SK-N-SH treated with all-trans-retinoic acid at 6 μM for 48 hours (cell line): ENCODE data around the gene AMER2.

Experiments used
- ARNTL ChIP-seq: fragments of 450-650 bp; formaldehyde crosslinking; IDR thresholded peaks from 2 replicates; pipeline ENCODE4 v1.5.0; 2020; ENCODE audit warnings: low read depth, mild to moderate bottlenecking, moderate library complexity, borderline replicate concordance
- CREB5 ChIP-seq: fragments of 250-450 bp; sonication (Bioruptor Pico); IDR thresholded peaks from 2 replicates; pipeline ENCODE4 v1.5.1; 2020; ENCODE audit warnings: low read depth, mild to moderate bottlenecking, moderate library complexity
- CSDC2 ChIP-seq: fragments of 250-450 bp; sonication (Bioruptor Pico); IDR thresholded peaks from 2 replicates; pipeline ENCODE4 v1.5.0; 2020; ENCODE audit warnings: mild to moderate bottlenecking, moderate library complexity
- PPARA ChIP-seq: fragments of 250-450 bp; sonication (Bioruptor Pico); IDR thresholded peaks from 2 replicates; pipeline ENCODE4 v1.5.0; 2020; ENCODE audit warnings: mild to moderate bottlenecking, borderline replicate concordance
- RARB ChIP-seq: fragments of 250-450 bp; sonication (Bioruptor Pico); IDR thresholded peaks from 2 replicates; pipeline ENCODE4 v1.8.0; 2021; ENCODE audit warnings: mild to moderate bottlenecking, moderate library complexity
- SNAI2 ChIP-seq: fragments of 250-450 bp; sonication (Bioruptor Pico); IDR thresholded peaks from 2 replicates; pipeline ENCODE4 v1.5.0; 2020; ENCODE audit warnings: mild to moderate bottlenecking, moderate library complexity
- TCF4 ChIP-seq: fragments of 250-450 bp; sonication (Bioruptor Pico); IDR thresholded peaks from 2 replicates; pipeline ENCODE4 v1.8.0; 2021; ENCODE audit warnings: mild to moderate bottlenecking, moderate library complexity, borderline replicate concordance
- TSHZ2 ChIP-seq: fragments of 250-450 bp; sonication (Bioruptor Pico); IDR thresholded peaks from 2 replicates; pipeline ENCODE4 v1.5.0; 2020; ENCODE audit warnings: mild to moderate bottlenecking, moderate library complexity
- ZFP3 ChIP-seq: fragments of 250-450 bp; sonication (Bioruptor Pico); IDR thresholded peaks from 2 replicates; pipeline ENCODE4 v1.5.0; 2020; ENCODE audit warnings: mild to moderate bottlenecking, moderate library complexity
- ZFP30 ChIP-seq: fragments of 450-650 bp; formaldehyde crosslinking; IDR thresholded peaks from 2 replicates; pipeline ENCODE4 v1.5.0; 2022; ENCODE audit warnings: mild to moderate bottlenecking, moderate library complexity
- ZNF565 ChIP-seq: fragments of 450-650 bp; formaldehyde crosslinking; conservative IDR thresholded peaks from 2 replicates; pipeline ENCODE4 v1.5.0; 2020; ENCODE audit warnings: low read depth, mild to moderate bottlenecking, moderate library complexity
- ZNF70 ChIP-seq: fragments of 450-650 bp; formaldehyde crosslinking; IDR thresholded peaks from 2 replicates; pipeline ENCODE4 v1.5.0; 2020; ENCODE audit warnings: mild to moderate bottlenecking, moderate library complexity
- TF ChIP-seq, protein P1 (sequence below): fragments of 250-450 bp; sonication (Bioruptor Pico); IDR thresholded peaks from 2 replicates; pipeline ENCODE4 v1.8.0; 2020; ENCODE audit warnings: mild to moderate bottlenecking, moderate library complexity, borderline replicate concordance
- TF ChIP-seq, protein P2 (sequence below): fragments of 250-450 bp; sonication (Bioruptor Pico); IDR thresholded peaks from 2 replicates; pipeline ENCODE4 v1.5.1; 2021; ENCODE audit warnings: mild to moderate bottlenecking, moderate library complexity

- TF ChIP-seq ZFP3 (CRISPR knock-in tag) (no peak), CSDC2 (CRISPR knock-in tag) (no peak), ARNTL (no peak), SNAI2 (CRISPR knock-in tag) (no peak), ZFP30 (CRISPR knock-in tag) (no peak), TCF4 (CRISPR knock-in tag) (no peak), TSHZ2 (no peak), ZNF565 (no peak), RARB (no peak), ZNF70 (CRISPR knock-in tag) (no peak), PPARA (no peak), CREB5 (CRISPR knock-in tag) (no peak)
- TF ChIP-seq, protein P1, sequence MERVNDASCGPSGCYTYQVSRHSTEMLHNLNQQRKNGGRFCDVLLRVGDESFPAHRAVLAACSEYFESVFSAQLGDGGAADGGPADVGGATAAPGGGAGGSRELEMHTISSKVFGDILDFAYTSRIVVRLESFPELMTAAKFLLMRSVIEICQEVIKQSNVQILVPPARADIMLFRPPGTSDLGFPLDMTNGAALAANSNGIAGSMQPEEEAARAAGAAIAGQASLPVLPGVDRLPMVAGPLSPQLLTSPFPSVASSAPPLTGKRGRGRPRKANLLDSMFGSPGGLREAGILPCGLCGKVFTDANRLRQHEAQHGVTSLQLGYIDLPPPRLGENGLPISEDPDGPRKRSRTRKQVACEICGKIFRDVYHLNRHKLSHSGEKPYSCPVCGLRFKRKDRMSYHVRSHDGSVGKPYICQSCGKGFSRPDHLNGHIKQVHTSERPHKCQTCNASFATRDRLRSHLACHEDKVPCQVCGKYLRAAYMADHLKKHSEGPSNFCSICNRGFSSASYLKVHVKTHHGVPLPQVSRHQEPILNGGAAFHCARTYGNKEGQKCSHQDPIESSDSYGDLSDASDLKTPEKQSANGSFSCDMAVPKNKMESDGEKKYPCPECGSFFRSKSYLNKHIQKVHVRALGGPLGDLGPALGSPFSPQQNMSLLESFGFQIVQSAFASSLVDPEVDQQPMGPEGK (CRISPR knock-in tag) = no peak
- TF ChIP-seq, protein P2, sequence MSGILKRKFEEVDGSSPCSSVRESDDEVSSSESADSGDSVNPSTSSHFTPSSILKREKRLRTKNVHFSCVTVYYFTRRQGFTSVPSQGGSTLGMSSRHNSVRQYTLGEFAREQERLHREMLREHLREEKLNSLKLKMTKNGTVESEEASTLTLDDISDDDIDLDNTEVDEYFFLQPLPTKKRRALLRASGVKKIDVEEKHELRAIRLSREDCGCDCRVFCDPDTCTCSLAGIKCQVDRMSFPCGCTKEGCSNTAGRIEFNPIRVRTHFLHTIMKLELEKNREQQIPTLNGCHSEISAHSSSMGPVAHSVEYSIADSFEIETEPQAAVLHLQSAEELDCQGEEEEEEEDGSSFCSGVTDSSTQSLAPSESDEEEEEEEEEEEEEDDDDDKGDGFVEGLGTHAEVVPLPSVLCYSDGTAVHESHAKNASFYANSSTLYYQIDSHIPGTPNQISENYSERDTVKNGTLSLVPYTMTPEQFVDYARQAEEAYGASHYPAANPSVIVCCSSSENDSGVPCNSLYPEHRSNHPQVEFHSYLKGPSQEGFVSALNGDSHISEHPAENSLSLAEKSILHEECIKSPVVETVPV (CRISPR knock-in tag) = no peak
These were observed 39.2 kb downstream of the AMER2 start for GRCh38 chr13:25132751-25133390.
